ENCODE data around the gene KCNQ4.

KCNQ4 gene

DNA sequence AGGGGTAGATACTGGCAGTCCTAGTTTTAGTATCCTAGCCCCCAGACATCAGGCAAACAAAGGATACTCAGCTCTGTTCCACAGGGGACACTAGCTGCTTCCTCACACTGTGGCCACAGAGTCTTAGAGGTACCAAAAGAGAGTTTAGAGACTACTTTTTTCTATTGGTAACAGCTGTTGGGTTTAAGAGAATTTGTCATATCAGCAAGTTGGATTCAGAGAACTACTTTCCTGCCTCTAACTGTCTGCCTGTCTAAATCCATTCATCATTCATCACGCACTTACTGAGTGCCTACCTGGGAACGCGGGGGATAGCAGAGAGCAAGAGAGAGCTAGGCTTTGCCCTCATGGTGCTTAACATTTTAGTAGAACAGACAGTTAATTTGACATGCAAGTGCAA, 27.1 kb upstream of the KCNQ4 start:
- no peak for DNase-seq

DNA sequence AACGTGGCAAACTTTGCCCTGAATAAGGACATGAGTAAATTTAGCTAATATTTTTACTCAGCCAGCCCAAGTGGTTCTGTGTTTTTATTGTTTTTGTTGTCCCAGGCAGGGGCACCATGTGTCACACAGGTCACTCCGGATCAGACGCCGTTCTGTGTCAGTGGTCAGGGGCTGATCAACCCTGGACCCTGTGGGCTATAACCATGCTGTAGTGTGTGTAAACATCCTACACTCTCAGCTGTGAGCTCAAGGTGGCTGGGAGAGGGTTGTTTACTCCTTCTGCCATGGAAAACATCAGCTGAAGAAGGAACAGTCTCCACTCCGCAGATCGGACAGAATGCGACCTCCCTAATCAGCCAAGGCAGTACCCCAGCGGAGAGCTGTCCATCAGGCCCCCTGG, 26.5 kb upstream of the KCNQ4 start:
- no peak for DNase-seq

DNA sequence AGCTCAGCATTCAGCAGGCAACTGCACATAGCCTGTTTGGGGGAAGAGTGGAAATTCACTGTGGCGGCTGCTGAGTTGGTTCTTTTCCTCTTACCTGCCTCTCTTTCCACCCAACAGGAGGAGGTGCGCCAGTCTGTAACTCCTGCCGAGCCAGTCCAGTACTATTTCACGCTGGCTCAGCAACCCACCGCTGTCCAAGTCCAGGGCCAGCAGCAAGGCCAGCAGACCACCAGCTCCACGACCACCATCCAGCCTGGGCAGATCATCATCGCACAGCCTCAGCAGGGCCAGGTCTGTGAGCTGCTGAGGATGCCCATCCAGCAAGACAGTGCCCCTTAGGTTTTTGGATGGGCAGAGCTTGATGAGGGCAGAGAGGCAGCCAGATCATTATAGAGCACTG, 25.6 kb upstream of the KCNQ4 start:
- DNase-seq = no peak

DNA sequence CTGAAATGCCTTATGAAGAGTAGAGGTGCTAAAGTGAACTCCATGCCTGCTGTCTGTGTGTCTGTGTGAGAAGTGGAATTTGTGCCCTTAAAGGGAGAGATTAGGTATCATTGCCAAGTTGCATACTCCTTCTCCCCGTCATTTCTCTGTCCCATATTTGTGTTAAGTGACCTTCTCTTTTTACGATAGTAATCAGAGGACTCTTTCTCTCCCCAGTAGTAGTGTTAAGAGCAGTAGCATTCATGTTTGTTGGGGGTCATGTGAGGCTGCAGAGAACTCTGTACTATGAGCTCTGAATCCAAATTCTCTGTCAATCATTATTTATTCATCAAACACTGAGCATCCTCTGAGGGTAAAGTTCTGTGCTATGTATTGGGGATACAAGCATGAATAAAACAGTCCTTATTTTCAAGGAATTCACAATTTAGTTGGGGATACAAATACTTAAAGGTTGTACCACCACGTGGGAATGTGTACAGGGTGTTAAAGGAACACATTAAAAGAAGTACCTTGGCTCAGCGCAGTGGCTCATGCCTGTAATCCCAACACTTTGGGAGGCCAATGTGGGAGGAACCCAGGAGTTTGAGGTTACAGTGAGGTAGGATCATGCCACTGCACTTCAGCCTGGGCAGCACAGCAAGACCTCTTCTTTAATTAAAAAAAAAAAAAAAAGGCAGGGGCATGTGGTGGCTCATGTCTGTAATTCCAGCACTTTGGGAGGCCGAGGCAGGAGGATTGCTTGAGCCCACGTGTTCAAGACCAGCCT, 24.8 kb upstream of the KCNQ4 start:
- DNase-seq = no peak

DNA sequence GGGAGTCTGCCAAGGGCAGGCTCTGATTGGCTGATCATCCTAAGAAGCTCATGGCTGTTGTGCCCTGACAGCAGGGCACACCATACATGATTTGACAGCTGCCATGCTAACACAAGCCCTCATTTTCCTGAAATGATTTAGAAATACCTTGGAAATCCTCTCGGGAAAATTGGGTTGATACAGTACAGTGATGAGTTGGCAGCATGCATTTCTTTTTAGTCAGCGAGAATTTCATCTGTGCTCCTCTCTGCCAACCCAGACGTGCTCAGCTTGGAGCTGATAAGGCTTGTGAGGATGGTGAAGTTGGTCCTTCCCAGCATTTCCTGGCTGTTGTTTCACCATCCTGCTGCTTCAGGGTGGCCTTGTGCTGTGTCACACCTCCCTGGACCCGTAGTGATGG, 22.6 kb upstream of the KCNQ4 start:
- DNase-seq = no peak

DNA sequence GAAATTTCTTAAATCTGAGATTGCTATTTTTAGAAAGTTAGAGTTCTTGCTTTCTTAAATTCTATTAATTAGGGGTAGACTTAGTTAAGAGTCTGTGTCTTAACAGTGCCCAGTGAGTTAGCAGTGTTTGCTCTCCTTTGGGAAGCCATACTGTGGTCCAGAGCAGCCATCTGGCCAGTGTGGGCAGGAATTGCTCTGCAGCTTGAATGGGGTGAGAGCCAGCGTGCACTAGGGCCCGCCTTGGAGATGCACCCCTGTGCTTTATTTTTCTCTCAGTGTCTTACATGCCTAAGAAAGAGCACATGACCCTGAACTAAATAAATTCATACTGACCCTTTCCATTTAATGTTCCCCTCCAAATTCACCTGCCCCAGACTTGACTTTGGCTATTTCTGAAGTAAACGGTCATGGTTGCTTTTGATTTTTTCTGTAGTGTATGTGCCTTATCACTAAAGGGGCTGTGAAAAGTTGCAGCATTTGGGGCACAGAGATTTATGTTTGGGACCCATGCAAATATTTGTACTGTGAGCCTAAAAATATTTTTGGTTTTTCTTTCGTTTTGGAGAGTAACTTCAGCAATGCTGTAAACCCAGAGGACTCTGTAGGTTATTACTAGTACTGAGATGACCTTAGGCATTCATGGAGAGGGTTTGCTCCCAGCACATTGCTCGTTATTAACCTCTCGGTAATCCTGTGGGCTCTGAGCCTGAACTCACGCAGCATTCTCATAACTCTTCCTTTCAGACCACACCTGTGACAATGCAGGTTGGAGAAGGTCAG, 21.3 kb upstream of the KCNQ4 start:
- DNase-seq = no peak

DNA sequence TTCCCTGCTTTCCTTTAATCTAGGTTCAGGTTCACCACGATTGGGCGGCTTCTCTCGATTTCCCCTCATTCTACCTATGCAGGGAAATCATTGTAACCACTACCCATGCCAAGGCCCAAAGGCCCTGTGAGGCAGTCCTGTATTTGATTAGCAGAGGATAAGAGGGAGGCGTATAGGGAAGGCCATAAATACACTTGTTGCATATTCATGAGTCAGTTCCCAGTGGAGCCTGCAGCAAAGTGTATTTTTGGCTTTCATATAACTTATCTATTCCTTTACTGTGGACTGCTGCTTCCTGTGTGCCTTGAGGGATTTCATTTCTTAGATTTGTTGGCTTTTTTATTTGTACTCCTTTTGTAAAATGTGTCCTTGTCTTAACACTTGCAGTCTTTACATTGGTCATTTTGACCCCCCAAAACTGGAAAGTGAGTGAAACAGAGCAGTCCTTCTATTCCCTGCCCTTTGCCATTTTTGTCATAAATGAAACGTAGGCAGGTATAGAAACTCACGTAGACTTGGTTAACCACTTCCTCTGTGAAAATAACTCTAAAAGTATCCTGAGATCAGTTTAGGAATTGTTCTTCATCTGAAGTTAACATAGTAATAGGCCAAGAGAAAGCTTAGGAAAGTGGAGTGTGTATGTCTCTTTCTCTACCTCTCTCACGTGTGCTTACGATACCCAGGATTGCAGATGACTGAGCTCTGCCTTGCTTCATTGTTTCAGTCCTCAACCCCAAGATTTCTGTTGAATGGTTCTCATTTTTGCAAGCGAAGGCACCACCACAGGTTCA, 19.6 kb upstream of the KCNQ4 start:
- DNase-seq = no peak

DNA sequence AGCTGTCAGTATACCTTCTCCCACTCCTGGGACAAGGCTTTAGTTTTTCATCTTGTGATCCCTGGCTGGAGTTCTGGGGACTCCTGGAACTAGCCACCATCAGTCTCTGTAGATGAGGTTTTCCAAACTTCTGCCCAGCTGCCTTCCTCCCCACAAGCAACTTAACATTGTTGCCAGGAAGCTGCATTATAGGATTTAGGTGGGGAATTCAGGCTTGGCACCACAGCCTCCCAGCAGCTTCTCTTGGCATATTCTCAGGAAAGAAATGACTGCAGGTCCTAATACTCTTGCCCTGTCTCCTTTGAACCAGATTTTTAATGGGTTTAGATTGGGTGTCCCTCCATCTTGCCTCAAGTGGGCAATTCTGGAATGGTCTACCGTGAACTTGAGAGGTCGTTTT, 18.6 kb upstream of the KCNQ4 start:
- DNase-seq = no peak

DNA sequence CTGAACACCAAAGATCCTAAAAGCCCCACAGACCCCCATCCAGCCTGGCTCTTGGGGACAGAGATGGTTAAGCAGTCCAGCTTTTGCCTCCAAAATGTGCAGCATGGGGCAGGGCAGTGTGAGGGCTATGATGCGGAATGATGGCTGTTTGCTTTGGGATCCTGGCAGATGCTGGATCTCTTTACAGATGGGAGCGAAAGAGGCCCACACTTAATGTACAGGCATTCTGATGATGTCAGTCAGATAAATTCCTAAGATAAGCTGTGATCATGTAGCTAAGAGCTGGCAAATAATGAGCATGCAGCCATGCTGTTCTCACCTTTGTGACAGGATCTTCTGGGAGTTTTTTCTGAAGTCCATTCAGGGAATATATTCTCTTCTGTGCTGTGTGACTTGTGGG, 17.6 kb upstream of the KCNQ4 start:
- DNase-seq = no peak

DNA sequence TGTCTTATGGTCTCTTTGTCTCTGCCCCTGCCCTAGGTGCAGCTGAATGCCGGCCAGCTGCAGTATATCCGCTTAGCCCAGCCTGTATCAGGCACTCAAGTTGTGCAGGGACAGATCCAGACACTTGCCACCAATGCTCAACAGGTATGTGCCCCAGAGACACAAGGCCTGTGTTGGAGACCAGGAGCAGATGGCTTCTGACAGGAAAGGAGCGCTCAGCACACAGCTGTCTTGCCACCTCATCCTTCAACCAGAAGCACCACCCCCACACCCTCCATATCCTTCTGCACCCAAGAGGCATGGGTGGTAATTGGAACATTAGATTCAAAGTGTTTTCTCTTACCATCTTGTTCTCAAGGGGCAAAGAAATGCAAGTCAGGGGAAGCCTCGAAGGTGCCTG, 17.0 kb upstream of the KCNQ4 start:
- no peak for DNase-seq

DNA sequence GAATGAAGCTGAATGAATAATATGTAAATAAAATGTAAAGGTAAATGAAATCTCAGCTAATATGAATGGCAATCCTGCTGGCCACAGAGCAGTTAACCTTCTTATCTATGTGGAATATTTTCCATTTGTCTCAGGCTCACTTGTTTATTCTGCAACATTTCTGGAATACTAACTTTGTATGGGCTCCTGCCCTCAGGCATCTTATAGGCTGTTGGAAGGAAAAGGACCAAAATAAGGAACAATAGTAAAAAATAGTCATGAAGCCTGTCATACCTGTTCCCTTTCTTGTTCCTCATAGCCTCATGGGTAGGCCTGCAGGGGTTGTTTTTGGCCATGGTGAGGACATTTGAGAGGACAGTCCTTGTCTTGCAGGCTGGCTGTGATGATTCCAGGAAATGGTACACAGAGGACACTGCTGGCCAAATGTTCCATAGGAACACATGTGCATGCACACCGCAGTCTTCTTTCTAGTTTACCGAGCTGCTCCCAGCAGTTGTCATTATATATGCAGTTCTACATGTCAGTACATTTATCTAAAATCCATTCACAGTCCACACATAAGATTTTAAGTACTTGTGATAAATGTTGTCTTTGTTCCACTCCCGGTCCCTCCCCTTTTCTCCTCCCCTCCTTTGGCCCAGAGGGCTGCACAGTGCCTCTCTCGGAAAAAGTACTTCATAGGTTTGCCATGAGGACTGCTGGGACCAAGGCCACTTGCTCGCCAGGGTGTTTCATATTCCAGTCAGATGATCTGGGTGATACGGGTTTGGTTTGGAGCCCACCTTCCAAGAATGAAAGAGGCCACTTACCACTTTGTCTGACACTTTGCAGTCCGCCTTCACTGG, 15.2 kb upstream of the KCNQ4 start:
- DNase-seq = no peak

DNA sequence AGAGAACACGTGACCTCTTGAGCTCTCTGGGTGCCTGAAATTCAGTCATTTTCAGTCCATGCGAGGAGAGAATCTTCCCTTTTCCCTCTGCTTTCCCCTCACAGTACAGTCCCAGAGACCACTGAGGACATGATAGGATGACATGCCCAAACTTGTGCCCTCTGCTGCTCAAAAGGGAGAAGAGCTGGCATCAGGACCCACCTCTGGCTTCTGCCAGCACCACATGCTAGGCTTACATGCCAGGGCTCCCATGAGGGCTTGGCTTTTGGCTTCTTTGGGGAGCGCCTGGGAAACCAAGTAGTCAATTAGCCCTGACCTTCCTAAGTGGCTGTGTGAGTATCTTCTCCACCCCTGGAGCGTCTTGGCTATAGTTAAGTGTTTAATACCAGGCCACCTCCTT, 13.8 kb upstream of the KCNQ4 start:
- DNase-seq = no peak

DNA sequence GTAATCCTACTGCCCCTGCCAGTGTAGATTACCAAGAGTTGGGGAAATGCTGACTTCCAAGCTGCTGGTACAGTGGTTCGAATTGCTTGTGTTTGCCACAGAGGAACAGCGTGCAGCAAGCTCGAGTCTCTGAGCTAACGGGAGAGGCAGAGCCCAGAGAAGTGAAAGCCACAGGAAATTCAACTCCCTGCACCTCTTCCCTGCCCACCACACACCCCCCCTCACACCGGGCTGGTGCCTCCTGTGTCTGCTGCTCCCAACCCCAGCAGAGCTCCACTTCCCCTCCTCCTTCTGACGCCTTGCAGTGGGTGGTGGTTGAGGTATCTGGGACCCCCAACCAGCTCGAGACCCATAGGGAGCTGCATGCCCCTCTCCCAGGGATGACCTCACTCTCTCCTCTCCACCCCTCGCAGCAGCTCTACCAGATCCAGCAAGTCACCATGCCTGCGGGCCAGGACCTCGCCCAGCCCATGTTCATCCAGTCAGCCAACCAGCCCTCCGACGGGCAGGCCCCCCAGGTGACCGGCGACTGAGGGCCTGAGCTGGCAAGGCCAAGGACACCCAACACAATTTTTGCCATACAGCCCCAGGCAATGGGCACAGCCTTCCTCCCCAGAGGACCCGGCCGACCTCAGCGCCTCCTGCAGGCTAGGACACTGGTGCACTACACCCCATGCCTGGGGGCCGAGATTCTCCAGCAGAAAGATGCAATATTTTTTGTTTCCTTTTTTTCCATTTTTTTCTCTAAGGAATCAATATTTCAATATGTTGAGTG, 13.1 kb upstream of the KCNQ4 start:
- DNase-seq = no peak

DNA sequence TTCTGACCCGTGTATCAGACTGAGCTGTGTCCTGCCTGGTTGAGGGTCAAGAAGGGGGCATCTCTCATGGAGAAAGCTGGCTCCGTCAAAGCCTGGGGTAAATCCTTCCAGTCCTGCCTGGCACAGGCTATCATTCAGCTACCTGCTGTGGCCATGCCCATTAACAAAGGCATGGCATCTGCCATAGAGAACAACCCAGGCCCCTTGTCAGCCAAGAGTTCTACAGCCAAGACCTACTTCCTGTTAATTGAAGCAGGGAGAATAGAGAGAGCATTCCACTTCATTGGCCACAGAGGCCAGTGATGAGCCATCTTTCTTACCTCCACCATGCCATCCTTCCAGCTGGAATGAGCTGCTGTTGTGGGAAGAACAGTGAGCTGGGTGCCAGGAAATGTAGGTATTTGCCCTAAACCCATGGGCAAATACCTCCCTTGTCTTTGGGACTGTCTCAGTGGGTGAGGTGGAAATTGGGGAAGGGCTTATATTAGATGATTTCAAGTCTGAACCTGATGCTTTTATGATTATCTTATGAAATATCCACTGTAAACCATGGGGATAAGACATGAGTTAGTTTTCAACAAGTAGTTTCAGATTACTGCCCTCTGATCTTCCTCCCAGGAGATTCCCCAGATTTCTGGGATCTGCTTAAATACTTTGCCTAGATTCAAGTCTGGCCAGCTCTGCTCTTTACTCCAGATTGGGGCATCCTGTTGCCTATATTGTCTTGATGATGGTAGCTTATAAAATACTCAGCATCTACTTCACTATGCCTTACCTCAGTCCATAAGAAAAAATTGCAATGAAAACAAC, 11.2 kb upstream of the KCNQ4 start:
- DNase-seq = no peak

DNA sequence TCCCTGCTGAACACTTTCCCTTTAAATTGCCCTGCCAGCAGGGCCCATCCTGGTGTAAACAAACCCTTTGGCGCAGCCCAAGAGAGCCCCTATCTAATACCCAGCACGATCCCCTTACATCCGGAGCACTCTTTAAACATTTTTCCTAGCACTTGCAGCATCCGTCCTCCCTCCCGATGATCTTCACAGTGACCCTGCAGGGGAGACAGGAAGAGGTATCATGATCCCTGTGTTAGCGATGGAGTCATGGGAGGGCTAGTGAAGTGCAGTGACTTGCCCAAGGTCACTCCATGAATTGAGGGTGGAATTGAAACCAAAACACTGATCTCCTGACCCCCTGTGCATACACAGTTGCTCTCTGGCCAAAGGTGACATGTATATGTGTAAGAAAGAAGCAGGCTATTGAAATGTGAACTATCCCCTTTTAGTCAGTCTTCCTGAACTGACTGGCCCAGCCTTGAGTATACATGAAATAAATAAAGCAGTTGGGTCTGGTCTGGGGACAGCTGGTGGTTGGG, 9.8 kb upstream of the KCNQ4 start:
- DNase-seq = no peak

DNA sequence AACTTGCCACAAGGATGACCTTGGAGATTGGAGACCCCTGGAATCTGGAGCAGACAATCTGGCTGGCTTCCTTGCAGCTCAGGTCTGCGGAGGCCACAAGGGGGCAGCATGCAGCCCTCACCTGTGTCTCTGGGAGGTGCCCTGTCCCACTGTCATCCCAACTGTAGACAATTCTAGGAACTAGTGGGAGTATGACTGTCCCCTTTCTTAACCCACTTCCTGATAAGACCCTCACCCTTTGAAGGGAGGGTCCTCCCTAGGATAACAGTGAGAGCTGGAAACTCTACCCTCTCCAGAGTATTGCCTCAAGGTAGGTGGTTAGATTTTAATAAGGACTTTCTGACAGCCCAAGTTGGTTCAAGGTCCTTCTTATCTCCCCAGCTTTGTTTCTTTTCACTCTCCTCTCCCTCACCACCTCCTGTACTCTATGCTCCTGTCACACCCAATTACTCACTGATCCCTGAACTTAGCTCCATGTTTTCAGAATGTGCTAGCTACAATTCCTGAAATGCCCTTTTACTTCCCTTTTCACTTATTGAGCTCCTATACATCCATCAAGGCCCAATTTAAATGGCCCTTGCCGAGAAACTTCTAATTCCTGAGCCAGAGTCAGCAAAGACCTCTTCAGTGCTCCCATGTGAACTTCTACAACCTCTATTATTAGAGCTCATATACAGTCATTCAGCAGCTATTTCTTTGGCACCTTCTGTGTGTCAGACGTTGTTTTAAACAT, 9.2 kb upstream of the KCNQ4 start:
- peak; percentile 79 for DNase-seq

DNA sequence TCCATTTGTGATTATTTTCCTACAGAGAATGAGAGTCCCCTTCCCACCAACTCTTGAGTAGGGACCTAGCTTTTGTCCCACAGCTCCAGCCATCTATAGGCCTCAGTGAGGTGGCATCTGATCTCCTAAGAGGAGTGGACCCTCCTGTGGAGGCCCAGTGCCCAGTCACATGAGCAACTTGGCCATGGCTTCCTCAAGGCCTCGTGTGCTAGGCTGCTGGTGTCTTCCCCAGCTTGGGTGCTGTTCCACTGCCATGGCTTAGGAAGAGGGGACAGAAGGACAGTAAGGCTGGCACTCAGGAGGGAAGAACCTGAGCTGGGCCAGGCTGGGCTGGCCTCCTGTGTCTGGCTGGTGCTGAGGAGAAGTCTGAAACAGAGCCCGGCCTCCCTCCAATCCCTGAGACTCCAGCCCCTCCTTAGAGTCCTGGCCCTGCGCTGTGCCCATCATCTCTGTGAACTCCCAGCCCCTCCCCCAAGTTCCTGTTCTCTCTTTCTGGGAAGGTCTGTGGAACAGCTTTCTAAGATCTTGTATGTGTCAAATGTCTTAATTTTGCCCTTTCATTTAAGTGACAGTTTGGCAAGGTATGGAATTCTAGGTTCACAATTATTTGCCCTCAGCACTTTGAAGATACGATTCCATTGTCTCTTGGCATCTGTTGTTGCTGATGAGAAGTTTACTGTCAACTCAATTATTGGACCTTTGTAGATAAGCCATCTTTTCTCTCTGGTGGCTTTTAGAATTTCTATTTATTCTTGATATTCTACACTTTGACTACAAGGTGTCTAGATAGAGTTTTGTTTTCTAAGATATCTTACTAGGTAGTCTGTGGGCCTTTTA, 7.1 kb upstream of the KCNQ4 start:
- DNase-seq = no peak

DNA sequence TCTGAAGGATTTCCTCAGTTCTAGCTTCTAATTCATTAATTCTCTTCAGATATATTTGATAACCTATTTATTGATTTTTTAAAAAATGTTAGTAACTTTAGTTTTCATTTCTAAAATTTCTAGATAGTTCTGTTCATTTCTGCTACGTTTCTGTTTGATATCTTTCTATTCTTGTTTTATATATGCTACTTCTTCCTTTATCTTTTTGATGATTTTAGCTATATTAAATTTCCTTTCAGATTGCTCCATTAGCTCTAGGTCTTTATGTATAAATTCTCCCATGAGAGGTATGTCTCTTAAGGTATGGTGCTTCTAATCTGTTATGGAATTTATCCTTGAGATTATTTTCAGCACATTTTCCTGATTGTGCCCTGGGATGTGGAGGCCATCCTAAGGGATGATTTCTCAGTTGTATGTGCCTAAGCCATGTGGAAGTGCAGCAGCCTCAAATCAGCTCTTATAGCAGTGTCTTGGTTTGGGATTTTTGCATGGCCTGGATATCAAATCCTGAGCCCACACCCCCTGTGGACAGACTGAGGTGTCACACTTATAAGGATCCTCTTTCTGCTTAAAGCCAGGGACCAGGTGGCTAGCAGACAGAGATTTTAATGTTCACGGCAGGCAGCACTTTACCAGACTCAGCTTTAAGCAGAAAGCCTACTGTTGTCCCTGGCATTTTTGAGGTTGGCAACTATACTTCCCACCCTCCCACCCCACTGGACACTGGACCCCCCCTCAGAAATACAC, 6.2 kb upstream of the KCNQ4 start:
- DNase-seq = no peak
